ENCODE results near the gene ALOX15B. TPM values are rescaled to one million over a fixed set of nuclear protein-coding genes. Genes with fewer than 3 reads are reported as not detected.

ALOX15B gene
- polyA plus RNA-seq, 1 of the 3 experiments (the other 2 are of a cell fraction), result not detected

DNA sequence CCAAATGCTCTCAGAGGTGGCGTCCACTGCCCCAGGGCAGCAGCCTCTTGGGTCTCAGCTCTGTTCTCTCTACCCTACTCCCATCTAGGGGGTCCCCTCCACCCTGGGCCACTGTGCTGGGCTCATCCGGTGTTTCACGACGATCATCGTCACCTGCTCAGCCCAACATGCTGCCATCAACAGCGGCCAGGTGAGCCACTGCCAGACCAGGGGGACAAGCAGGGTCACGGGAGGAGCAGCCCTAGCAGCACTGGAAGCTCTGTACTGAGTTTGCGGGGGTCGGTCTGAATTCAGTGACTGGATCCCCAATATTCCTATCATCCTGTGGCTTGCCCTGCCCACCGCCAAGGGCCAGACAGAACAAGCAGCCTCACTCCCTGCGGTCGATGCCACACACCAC, 32.6 kb downstream of the ALOX15B start:
- no peaks in the 10 kb centered on the region for H3K79me2 ChIP-seq (ENCODE audit: insufficient read depth)
- no peaks in the 10 kb centered on the region for H3K9me3 ChIP-seq
- no peak overlapping the region for H3K4me3 ChIP-seq (ENCODE audit: low read depth in 2 of 2, low read length in 1 of 2)
- CTCF ChIA-PET, result interaction anchor here (1.1 to 20.8 kb wide), 9 partner anchors 9 to 81 kb away, joined by 3 to 390 read pairs (median 20); partner anchors contain the start of genes ALOX12B and ALOXE3
- POLR2A ChIA-PET, result interaction anchor here (0.5 kb wide), 1 partner anchor 837 kb away, joined by 3 read pairs; no protein-coding TSS in a partner anchor
- DNase-seq, result no peak
- H3K27me3 ChIP-seq (ENCODE audit: insufficient read depth), result peaks cover 74% of the 10 kb centered on the region
- no peaks in the 10 kb centered on the region for H3K36me3 ChIP-seq (replicated peaks in 1 of 2; ENCODE audit: control insufficient read depth in 1 of 2, insufficient read depth in 2 of 2, low read length in 1 of 2)
- TF ChIP-seq EZH2phosphoT487 (IDR thresholded peaks at IDR 0.05; ENCODE audit: borderline replicate concordance, low read depth), result no peak
- TF ChIP-seq NRF1 (IDR thresholded peaks at IDR 0.05; ENCODE audit: low read depth, low read length), result no peak
- no peak for TF ChIP-seq CHD2 (IDR thresholded peaks at IDR 0.05; ENCODE audit: low read length, partially characterized antibody)
- no peak for TF ChIP-seq IRF3 (IDR thresholded peaks at IDR 0.05; ENCODE audit: low read depth, low read length)
- no peak for TF ChIP-seq FOSL2 (IDR thresholded peaks at IDR 0.05; ENCODE audit: borderline replicate concordance, low read depth)
- TF ChIP-seq, protein P1, sequence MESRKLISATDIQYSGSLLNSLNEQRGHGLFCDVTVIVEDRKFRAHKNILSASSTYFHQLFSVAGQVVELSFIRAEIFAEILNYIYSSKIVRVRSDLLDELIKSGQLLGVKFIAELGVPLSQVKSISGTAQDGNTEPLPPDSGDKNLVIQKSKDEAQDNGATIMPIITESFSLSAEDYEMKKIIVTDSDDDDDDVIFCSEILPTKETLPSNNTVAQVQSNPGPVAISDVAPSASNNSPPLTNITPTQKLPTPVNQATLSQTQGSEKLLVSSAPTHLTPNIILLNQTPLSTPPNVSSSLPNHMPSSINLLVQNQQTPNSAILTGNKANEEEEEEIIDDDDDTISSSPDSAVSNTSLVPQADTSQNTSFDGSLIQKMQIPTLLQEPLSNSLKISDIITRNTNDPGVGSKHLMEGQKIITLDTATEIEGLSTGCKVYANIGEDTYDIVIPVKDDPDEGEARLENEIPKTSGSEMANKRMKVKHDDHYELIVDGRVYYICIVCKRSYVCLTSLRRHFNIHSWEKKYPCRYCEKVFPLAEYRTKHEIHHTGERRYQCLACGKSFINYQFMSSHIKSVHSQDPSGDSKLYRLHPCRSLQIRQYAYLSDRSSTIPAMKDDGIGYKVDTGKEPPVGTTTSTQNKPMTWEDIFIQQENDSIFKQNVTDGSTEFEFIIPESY (IDR thresholded peaks at IDR 0.05; ENCODE audit: borderline replicate concordance, low read depth), result no peak
- TF ChIP-seq, protein P2, sequence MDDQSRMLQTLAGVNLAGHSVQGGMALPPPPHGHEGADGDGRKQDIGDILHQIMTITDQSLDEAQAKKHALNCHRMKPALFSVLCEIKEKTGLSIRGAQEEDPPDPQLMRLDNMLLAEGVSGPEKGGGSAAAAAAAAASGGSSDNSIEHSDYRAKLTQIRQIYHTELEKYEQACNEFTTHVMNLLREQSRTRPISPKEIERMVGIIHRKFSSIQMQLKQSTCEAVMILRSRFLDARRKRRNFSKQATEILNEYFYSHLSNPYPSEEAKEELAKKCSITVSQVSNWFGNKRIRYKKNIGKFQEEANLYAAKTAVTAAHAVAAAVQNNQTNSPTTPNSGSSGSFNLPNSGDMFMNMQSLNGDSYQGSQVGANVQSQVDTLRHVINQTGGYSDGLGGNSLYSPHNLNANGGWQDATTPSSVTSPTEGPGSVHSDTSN (IDR thresholded peaks at IDR 0.05), result no peak
- TF ChIP-seq GATA2 (CRISPR knock-in tag; IDR thresholded peaks at IDR 0.05), result no peak
- no peak for TF ChIP-seq TCF12 (IDR thresholded peaks at IDR 0.05)
- TF ChIP-seq, protein P3, sequence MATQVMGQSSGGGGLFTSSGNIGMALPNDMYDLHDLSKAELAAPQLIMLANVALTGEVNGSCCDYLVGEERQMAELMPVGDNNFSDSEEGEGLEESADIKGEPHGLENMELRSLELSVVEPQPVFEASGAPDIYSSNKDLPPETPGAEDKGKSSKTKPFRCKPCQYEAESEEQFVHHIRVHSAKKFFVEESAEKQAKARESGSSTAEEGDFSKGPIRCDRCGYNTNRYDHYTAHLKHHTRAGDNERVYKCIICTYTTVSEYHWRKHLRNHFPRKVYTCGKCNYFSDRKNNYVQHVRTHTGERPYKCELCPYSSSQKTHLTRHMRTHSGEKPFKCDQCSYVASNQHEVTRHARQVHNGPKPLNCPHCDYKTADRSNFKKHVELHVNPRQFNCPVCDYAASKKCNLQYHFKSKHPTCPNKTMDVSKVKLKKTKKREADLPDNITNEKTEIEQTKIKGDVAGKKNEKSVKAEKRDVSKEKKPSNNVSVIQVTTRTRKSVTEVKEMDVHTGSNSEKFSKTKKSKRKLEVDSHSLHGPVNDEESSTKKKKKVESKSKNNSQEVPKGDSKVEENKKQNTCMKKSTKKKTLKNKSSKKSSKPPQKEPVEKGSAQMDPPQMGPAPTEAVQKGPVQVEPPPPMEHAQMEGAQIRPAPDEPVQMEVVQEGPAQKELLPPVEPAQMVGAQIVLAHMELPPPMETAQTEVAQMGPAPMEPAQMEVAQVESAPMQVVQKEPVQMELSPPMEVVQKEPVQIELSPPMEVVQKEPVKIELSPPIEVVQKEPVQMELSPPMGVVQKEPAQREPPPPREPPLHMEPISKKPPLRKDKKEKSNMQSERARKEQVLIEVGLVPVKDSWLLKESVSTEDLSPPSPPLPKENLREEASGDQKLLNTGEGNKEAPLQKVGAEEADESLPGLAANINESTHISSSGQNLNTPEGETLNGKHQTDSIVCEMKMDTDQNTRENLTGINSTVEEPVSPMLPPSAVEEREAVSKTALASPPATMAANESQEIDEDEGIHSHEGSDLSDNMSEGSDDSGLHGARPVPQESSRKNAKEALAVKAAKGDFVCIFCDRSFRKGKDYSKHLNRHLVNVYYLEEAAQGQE (IDR thresholded peaks at IDR 0.05; ENCODE audit: low read depth, low read length), result no peak
- no peak for TF ChIP-seq JUND (IDR thresholded peaks at IDR 0.05)
- TF ChIP-seq FOXM1 (IDR thresholded peaks at IDR 0.05; ENCODE audit: low read depth), result no peak
- no peak for TF ChIP-seq YY1 (IDR thresholded peaks at IDR 0.05; ENCODE audit: low read depth)
- no peak for TF ChIP-seq FOXJ3 (CRISPR knock-in tag; IDR thresholded peaks at IDR 0.05)
- no peak for TF ChIP-seq RFX5 (IDR thresholded peaks at IDR 0.05; ENCODE audit: low read length)
- TF ChIP-seq, protein P4, sequence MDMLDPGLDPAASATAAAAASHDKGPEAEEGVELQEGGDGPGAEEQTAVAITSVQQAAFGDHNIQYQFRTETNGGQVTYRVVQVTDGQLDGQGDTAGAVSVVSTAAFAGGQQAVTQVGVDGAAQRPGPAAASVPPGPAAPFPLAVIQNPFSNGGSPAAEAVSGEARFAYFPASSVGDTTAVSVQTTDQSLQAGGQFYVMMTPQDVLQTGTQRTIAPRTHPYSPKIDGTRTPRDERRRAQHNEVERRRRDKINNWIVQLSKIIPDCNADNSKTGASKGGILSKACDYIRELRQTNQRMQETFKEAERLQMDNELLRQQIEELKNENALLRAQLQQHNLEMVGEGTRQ (IDR thresholded peaks at IDR 0.05; ENCODE audit: borderline replicate concordance, low read depth, low read length), result no peak
- TF ChIP-seq RAD21 (IDR thresholded peaks at IDR 0.05; ENCODE audit: low read length), result no peak
- TF ChIP-seq TAF1 (IDR thresholded peaks at IDR 0.05; ENCODE audit: borderline replicate concordance, low read depth, low read length), result no peak
- no peak for TF ChIP-seq SMC3 (IDR thresholded peaks at IDR 0.05; ENCODE audit: low read depth, low read length)
- H3K4me1 ChIP-seq (ENCODE audit: control insufficient read depth in 1 of 2, insufficient read depth in 2 of 2, low read depth in 1 of 2, low read length in 1 of 2), result peaks cover 0 to 8% of the 10 kb centered on the region in 2 experiments; a peak in 1 of 4 replicates
- H3K9ac ChIP-seq, result no peak overlapping the region
- no peak overlapping the region for H3K4me2 ChIP-seq
- 82% methylated on average over 12 of the region's 12 CpGs for WGBS (ENCODE audit: low lambda C conversion rate)
- H2AFZ ChIP-seq (ENCODE audit: low read depth), result no peak overlapping the region
- H3K27ac ChIP-seq (ENCODE audit: low read depth in 2 of 2, low read length in 1 of 2), result no peak overlapping the region
- H3K9me2 ChIP-seq, result no peaks in the 10 kb centered on the region
- H3F3A ChIP-seq (replicated peaks; ENCODE audit: insufficient read depth), result no peaks in the 10 kb centered on the region
- H4K20me1 ChIP-seq (ENCODE audit: insufficient read depth), result no peaks in the 10 kb centered on the region
